Gastroesophageal sphincter (tissue), 4 donors: Measurements from ENCODE around the gene VEGFA. TPM values are rescaled to one million over a fixed set of nuclear protein-coding genes. Genes with fewer than 3 reads are reported as not detected.

Source experiments
- ATAC-seq: fragments of 150-250 bp; one replicate; pipeline ENCODE4 v1.9.1; 2016; ENCODE audit warnings: mild to moderate bottlenecking, moderate library complexity
- H3K27ac ChIP-seq, 4 donors: fragments of 200-600 bp; sonication (generic) in 3 of 4; 1 replicate in 3 of 4; 2 replicates in 1 of 4; pipeline ENCODE4 v1.5.1; 2016 to 2019
- H3K27me3 ChIP-seq: fragments of 200-600 bp; sonication (generic); one replicate; pipeline ENCODE4 v1.5.1; 2019
- H3K36me3 ChIP-seq, 2 donors: fragments of 200-600 bp; sonication (generic); one replicate each; pipeline ENCODE4 v1.5.1; 2019; ENCODE audit warnings: control low read depth in 1 of 2
- H3K4me1 ChIP-seq, 3 donors: fragments of 200-600 bp; sonication (generic); 1 replicate in 2 of 3; 2 replicates in 1 of 3; pipeline ENCODE4 v1.5.1; 2016 to 2019; ENCODE audit warnings: control low read depth in 2 of 3
- H3K4me3 ChIP-seq, 2 donors: fragments of 200-600 bp; sonication (generic); one replicate each; pipeline ENCODE4 v1.5.1; 2019; ENCODE audit warnings: mild to moderate bottlenecking in 1 of 2, moderate library complexity in 1 of 2
- H3K9me3 ChIP-seq, 3 donors: fragments of 200-600 bp; sonication (generic); one replicate each; pipeline ENCODE4 v1.5.1; 2017 to 2019; ENCODE audit warnings: control low read depth in 2 of 3
- EP300 ChIP-seq: sonication (generic); formaldehyde crosslinking; IDR thresholded peaks from one replicate; pipeline ENCODE4 v1.6.1; 2017; ENCODE audit warnings: antibody characterized with exemption, mild to moderate bottlenecking
- POLR2A ChIP-seq, 2 donors: fragments of 450-650 bp; IDR thresholded peaks; one replicate each; pipeline ENCODE4 v1.6.1; 2017; ENCODE audit warnings: antibody characterized with exemption in 2 of 2, mild to moderate bottlenecking in 2 of 2, moderate library complexity in 1 of 2
- POLR2AphosphoS5 ChIP-seq: sonication (generic); formaldehyde crosslinking; IDR thresholded peaks from one replicate; pipeline ENCODE4 v1.6.1; 2017; ENCODE audit warnings: antibody characterized with exemption
- WGBS, 2 donors: methylation state at CpG; one replicate each; pipeline ENCODE4 v1.1.5; 2018; ENCODE audit warnings: low coverage in 1 of 2; 5-methylcytosine and 5-hydroxymethylcytosine counted together
- total RNA-seq, 4 donors: library from RNA; depleted of rRNA; stranded (reverse); fragments of >200 nt; gene quantifications; one replicate each; pipeline ENCODE4 v1.1.0, GENCODE V29; 2016
- TF ChIP-seq, protein P1 (sequence below), 4 experiments: fragments of 200-600 bp in 2 of 4; fragments of 450-650 bp in 2 of 4; sonication (generic) in 1 of 4; IDR thresholded peaks; one replicate each; pipeline ENCODE4 v1.5.1; 2017 to 2019; ENCODE audit warnings: antibody characterized with exemption in 4 of 4, mild to moderate bottlenecking in 2 of 4, moderate library complexity in 2 of 4

Gene VEGFA
- total RNA-seq, 4 donors from 2014 or later = 32.2 to 66.2 (median 40.1) TPM

- no peak for TF ChIP-seq POLR2A (IDR thresholded peaks at IDR 0.05)
- no peak for TF ChIP-seq EP300
- TF ChIP-seq, protein P1, sequence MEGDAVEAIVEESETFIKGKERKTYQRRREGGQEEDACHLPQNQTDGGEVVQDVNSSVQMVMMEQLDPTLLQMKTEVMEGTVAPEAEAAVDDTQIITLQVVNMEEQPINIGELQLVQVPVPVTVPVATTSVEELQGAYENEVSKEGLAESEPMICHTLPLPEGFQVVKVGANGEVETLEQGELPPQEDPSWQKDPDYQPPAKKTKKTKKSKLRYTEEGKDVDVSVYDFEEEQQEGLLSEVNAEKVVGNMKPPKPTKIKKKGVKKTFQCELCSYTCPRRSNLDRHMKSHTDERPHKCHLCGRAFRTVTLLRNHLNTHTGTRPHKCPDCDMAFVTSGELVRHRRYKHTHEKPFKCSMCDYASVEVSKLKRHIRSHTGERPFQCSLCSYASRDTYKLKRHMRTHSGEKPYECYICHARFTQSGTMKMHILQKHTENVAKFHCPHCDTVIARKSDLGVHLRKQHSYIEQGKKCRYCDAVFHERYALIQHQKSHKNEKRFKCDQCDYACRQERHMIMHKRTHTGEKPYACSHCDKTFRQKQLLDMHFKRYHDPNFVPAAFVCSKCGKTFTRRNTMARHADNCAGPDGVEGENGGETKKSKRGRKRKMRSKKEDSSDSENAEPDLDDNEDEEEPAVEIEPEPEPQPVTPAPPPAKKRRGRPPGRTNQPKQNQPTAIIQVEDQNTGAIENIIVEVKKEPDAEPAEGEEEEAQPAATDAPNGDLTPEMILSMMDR (IDR thresholded peaks at IDR 0.05) = no peak
- no peak for TF ChIP-seq POLR2AphosphoS5
- peaks cover 0 to 15% (median 0%) of the 10 kb centered on the region in 3 donors for H3K9me3 ChIP-seq
- ATAC-seq = no peak
- H3K4me3 ChIP-seq = no peak overlapping the region
- no peaks in the 10 kb centered on the region for H3K4me1 ChIP-seq
- 78 to 86% methylated on average over 6 of the region's 6 CpGs for WGBS, 2 donors
- no peaks in the 10 kb centered on the region for H3K36me3 ChIP-seq
- no peak overlapping the region for H3K27ac ChIP-seq
- H3K27me3 ChIP-seq = no peaks in the 10 kb centered on the region
These were observed 40.5 kb upstream of the VEGFA start for GRCh38 chr6:43729537-43729936.

- H3K4me1 ChIP-seq = no peaks in the 10 kb centered on the region
- no peak for ATAC-seq
- H3K9me3 ChIP-seq = peaks cover 0 to 15% (median 0%) of the 10 kb centered on the region in 3 donors
- TF ChIP-seq, protein P1 (IDR thresholded peaks at IDR 0.05) = no peak
- H3K27me3 ChIP-seq = no peaks in the 10 kb centered on the region
- no peaks in the 10 kb centered on the region for H3K36me3 ChIP-seq
- H3K4me3 ChIP-seq = no peak overlapping the region
- H3K27ac ChIP-seq = no peak overlapping the region
These were observed 39.4 kb upstream of the VEGFA start for GRCh38 chr6:43730634-43731033.

DNA sequence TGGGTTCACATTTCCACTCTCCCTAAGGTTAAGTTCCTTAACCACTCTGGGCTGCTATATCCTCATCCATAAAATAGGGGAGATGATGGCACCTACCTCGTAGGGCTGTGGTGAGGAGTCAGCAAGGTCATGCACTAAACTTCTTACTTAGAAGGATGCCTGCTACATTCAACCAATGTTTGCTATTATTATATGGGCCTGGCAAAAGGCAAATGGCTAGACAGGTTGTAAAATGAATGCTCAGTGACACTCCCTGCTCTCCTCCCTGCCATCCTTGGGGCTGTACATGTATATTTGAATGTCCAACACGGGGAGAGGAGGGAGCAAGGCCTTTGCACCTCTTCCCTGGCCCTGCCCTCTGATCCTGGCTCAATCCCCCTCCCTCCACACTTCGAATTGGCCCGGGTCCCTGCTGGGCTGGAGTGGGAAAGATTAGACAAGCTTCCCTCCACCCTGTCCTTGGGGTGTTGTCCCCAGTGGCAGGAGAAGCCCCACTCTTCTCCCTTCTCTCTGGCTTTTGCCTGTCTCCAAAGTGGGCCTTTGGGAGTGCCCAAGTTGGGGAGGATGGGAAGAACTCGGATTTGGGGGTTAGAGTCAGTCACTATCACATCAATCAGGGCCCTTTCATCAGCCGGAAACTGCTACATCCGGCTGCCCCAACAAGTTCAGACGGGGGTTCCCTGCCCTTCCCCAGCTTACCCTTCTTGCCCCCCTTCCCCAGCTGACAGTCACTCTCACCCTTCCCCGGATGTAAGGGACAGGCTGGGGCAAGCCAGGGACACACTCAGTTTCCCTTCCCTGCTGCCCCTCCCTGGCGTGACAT lies 36.3 kb upstream of the VEGFA start:
- H3K4me3 ChIP-seq = no peak overlapping the region
- no peak overlapping the region for H3K27ac ChIP-seq
- H3K9me3 ChIP-seq = peaks cover 0 to 15% (median 0%) of the 10 kb centered on the region in 3 donors
- no peak for ATAC-seq
- TF ChIP-seq EP300 = no peak
- TF ChIP-seq, protein P1 (IDR thresholded peaks at IDR 0.05) = no peak
- TF ChIP-seq POLR2AphosphoS5 = no peak
- TF ChIP-seq POLR2A (IDR thresholded peaks at IDR 0.05) = no peak
- no peaks in the 10 kb centered on the region for H3K27me3 ChIP-seq
- no peaks in the 10 kb centered on the region for H3K4me1 ChIP-seq
- WGBS, 2 donors = 42 to 72% methylated on average over 3 to 7 of the region's 10 CpGs
- H3K36me3 ChIP-seq = no peaks in the 10 kb centered on the region

DNA sequence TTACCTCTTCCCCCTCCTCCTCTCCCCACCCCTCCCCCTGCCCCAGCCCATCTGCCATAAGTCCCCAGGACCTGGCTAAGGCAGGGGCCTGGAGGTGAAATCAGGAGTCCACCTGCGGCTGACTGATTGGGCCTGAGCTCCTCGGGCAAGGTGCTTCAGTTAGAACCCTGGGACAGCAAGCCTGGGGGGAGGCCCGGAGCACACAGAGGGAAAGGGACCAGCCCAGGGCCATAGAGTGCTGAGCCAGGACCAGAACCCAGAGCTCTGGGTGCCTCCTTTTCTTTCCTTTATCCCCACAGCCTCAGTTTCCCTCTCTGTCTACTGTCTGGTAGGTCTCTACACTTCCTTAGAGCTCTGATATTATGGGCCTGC lies 35.7 kb upstream of the VEGFA start:
- no CpG with 5 or more reads among the region's 3 CpGs for WGBS, 2 donors
- Histone ChIP-seq H3K27ac (no peak overlapping the region), H3K4me1 (no peaks in the 10 kb centered on the region), H3K4me3 (no peak overlapping the region), H3K36me3 (no peaks in the 10 kb centered on the region), H3K9me3 (peaks cover 0 to 15% (median 0%) of the 10 kb centered on the region in 3 donors), H3K27me3 (no peaks in the 10 kb centered on the region)
- ATAC-seq = no peak
- TF ChIP-seq POLR2A (IDR thresholded peaks at IDR 0.05) (no peak), POLR2AphosphoS5 (no peak), EP300 (no peak)
- TF ChIP-seq, protein P1 (IDR thresholded peaks at IDR 0.05) = no peak

DNA sequence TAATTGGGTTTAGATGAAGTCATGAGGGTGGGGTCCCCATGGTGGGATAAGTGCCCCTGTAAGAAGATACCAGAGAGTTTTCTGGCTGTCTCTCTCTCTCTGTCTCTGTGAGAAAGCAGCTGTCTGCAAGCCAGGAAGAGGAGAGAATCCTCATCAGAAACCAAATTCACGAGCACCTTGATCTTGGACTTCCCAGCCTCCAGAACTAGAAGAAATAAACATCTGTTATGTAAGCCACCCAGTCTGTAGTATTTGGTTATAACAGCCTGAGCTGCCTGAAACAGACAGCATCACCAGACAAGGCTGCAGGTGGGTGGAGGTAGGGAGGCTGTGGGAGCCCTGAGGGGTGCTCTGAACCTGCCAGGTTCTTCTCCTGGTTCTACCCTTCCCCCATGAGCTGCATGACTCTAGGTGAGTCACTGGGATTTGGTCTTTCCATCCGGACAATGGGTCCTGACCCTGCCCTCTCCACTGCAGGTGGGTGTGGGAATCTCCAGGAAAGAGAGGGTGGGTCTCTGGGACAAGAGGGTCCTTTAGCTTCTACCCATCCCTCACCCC lies 34.3 kb upstream of the VEGFA start:
- Histone ChIP-seq H3K9me3 (peaks cover 0 to 6% (median 0%) of the 10 kb centered on the region in 3 donors), H3K4me3 (no peak overlapping the region), H3K36me3 (no peaks in the 10 kb centered on the region), H3K27ac (no peak overlapping the region), H3K4me1 (no peaks in the 10 kb centered on the region), H3K27me3 (no peaks in the 10 kb centered on the region)
- WGBS, 2 donors = 82% methylated on average over 1 of the region's 2 CpGs; no CpG with 5 or more reads in 1 of the 2 donors
- ATAC-seq = no peak
- TF ChIP-seq POLR2A (IDR thresholded peaks at IDR 0.05) (no peak), EP300 (no peak), POLR2AphosphoS5 (no peak)
- TF ChIP-seq, protein P1 (IDR thresholded peaks at IDR 0.05) = no peak
